Prostate gland (tissue), 2 donors: ENCODE data around the gene CTNNAL1.

Source experiments
- CTCF ChIP-seq, 4 experiments: fragments of 200-600 bp in 2 of 4; fragments of 450-650 bp in 2 of 4; sonication (generic) in 2 of 4; IDR thresholded peaks; 1 replicate in 3 of 4; 2 replicates in 1 of 4; pipeline ENCODE4 v1.5.1; 2016 to 2019; ENCODE audit warnings: antibody characterized with exemption in 4 of 4, mild to moderate bottlenecking in 2 of 4, moderate library complexity in 2 of 4
- POLR2A ChIP-seq: fragments of 450-650 bp; IDR thresholded peaks from one replicate; pipeline ENCODE4 v1.6.1; 2016; ENCODE audit warnings: antibody characterized with exemption, mild to moderate bottlenecking
- POLR2AphosphoS5 ChIP-seq: sonication (generic); formaldehyde crosslinking; IDR thresholded peaks from one replicate; pipeline ENCODE4 v1.6.1; 2017; ENCODE audit warnings: antibody characterized with exemption

GRCh38 chr9:108960331-108960730 lies 53.0 kb downstream of the CTNNAL1 start:
- no peak for TF ChIP-seq POLR2A
- no peak for TF ChIP-seq CTCF (IDR thresholded peaks at IDR 0.05)
- no peak for TF ChIP-seq POLR2AphosphoS5
